Vagina (tissue), 2 donors: ENCODE results near the gene ABR.

Experiments used
- POLR2A ChIP-seq, 2 donors: fragments of 450-650 bp; IDR thresholded peaks; one replicate each; pipeline ENCODE4 v1.6.1; 2017; ENCODE audit warnings: antibody characterized with exemption in 2 of 2, mild to moderate bottlenecking in 2 of 2, moderate library complexity in 2 of 2
- TF ChIP-seq, protein P1 (sequence below), 3 experiments: fragments of 450-650 bp in 2 of 3; fragments of 200-600 bp in 1 of 3; sonication (generic) in 1 of 3; IDR thresholded peaks; one replicate each; pipeline ENCODE4 v1.5.1; 2017 to 2019; ENCODE audit warnings: antibody characterized with exemption in 3 of 3, mild to moderate bottlenecking in 2 of 3, moderate library complexity in 2 of 3

DNA sequence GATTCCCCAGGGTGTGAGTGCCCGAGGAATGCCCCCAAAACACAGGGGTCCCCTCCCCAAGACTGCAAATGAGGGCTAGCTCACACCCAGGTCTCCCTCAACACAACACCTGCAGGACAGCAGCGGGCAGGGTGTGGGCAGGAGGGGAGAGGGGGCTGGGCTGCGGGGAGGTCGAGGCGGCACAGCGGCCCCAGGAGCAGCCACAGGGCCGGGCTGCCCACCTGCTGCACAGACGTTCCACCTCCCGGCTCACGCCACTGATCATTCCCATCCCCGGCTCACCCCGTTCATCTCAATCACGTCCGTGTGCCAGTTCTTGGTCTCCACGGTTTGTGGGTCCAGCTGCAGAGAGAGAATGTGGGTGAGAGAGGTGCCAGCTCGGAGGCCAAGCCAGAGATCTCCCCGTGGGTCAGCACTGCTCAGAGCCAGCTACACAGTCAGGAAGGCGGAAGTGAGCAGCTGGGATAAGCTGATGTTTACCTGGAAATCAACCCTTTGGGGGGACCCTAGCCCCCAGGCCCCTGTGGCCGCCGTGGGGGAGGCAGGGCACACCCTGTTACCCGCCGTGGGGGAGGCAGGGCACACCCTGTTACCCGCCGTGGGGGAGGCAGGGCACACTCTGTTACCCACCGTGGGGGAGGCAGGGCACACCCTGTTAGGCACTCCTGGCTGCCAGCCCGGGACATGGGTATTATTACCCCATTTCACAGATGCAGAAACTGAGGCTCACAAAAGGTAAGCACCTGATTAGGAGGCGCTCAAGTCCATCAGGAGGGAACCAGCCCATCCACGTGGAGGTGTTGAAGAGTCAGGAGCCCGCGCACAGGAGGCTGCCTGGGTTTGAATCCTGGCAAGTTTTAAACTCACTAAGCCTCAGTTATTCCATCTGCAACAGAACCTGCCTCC is 166.7 kb downstream of the ABR start:
- TF ChIP-seq, protein P1, sequence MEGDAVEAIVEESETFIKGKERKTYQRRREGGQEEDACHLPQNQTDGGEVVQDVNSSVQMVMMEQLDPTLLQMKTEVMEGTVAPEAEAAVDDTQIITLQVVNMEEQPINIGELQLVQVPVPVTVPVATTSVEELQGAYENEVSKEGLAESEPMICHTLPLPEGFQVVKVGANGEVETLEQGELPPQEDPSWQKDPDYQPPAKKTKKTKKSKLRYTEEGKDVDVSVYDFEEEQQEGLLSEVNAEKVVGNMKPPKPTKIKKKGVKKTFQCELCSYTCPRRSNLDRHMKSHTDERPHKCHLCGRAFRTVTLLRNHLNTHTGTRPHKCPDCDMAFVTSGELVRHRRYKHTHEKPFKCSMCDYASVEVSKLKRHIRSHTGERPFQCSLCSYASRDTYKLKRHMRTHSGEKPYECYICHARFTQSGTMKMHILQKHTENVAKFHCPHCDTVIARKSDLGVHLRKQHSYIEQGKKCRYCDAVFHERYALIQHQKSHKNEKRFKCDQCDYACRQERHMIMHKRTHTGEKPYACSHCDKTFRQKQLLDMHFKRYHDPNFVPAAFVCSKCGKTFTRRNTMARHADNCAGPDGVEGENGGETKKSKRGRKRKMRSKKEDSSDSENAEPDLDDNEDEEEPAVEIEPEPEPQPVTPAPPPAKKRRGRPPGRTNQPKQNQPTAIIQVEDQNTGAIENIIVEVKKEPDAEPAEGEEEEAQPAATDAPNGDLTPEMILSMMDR (IDR thresholded peaks at IDR 0.05), result no peak
- no peak for TF ChIP-seq POLR2A (IDR thresholded peaks at IDR 0.05)
